Fibroblast of lung (primary cell): Measurements from ENCODE around the gene USP19.

ENCODE experiments used
- EZH2 ChIP-seq: IDR thresholded peaks from 2 replicates; pipeline ENCODE4 v1.5.1; 2012; ENCODE audit warnings: low read length, control low read depth, mild to moderate bottlenecking; ENCODE audit errors: missing control alignments
- TF ChIP-seq, protein P1 (sequence below), 2 donors: IDR thresholded peaks in 1 of 2; conservative IDR thresholded peaks in 1 of 2; 1 replicate in 1 of 2; 2 replicates in 1 of 2; pipeline ENCODE4 v1.5.1; 2011 to 2012; ENCODE audit warnings: low read length in 2 of 2, control low read depth in 1 of 2, inconsistent platforms in 1 of 2, low read depth in 1 of 2, mild to moderate bottlenecking in 1 of 2

DNA sequence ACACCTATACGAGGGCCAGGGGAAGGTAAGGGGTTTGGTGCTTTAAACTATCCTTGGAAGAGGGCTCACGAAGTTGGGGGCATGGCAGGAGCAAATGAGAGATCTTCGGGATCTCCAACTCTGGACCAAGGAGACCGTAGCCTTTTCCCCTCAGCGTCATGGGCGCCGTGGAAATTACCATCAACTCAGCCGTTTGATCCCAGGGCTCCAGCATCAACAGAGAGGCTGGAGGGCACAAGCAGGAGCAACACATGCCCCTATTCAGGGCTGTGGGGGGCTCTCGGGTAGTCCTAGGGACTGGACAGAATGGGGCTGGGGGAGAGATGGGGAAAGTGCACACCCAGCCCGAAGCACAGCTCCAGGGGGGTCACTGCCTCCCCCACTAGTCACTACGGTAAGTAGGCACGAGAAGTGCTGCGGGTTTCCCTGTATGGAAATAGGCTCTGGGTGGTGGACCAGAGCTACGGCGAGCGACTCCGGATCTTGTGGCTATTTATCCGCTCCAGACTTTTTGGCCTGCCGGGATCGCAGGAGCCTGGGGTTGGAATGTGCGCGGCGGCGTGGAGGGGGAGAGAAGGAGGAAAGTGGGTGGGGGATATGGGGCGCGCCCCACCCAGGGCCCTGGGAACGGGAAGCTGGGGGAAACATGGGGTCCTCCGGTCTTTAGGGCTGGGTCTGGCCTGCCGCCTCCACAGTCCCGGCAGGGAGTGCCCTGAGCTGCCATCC, 12.8 kb upstream of the USP19 start:
- TF ChIP-seq, protein P1, sequence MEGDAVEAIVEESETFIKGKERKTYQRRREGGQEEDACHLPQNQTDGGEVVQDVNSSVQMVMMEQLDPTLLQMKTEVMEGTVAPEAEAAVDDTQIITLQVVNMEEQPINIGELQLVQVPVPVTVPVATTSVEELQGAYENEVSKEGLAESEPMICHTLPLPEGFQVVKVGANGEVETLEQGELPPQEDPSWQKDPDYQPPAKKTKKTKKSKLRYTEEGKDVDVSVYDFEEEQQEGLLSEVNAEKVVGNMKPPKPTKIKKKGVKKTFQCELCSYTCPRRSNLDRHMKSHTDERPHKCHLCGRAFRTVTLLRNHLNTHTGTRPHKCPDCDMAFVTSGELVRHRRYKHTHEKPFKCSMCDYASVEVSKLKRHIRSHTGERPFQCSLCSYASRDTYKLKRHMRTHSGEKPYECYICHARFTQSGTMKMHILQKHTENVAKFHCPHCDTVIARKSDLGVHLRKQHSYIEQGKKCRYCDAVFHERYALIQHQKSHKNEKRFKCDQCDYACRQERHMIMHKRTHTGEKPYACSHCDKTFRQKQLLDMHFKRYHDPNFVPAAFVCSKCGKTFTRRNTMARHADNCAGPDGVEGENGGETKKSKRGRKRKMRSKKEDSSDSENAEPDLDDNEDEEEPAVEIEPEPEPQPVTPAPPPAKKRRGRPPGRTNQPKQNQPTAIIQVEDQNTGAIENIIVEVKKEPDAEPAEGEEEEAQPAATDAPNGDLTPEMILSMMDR (conservative IDR thresholded peaks at IDR 0.05 in 1 of 2, IDR thresholded peaks at IDR 0.05 in 1 of 2; ENCODE audit: low read depth in 1 of 2, low read length in 2 of 2): no peak
- TF ChIP-seq EZH2: no peak
